OCI-LY1 (cell line): ENCODE results near the gene DNMBP.

Source experiments
- EZH2 ChIP-seq: fragments of 200-600 bp; sonication (generic), shearing (Covaris generic); IDR thresholded peaks from 2 replicates; pipeline ENCODE4 v1.8.0; 2017; ENCODE audit warnings: borderline replicate concordance, mixed run types, mild to moderate bottlenecking, antibody characterized with exemption, low read length, moderate library complexity, mixed read lengths
- TF ChIP-seq, protein P1 (sequence below): fragments of 200-600 bp; sonication (generic), shearing (Covaris generic); IDR thresholded peaks from 2 replicates; pipeline ENCODE4 v1.5.1; 2017; ENCODE audit warnings: mild to moderate bottlenecking, antibody characterized with exemption, low read length, moderate library complexity, mixed read lengths

DNA sequence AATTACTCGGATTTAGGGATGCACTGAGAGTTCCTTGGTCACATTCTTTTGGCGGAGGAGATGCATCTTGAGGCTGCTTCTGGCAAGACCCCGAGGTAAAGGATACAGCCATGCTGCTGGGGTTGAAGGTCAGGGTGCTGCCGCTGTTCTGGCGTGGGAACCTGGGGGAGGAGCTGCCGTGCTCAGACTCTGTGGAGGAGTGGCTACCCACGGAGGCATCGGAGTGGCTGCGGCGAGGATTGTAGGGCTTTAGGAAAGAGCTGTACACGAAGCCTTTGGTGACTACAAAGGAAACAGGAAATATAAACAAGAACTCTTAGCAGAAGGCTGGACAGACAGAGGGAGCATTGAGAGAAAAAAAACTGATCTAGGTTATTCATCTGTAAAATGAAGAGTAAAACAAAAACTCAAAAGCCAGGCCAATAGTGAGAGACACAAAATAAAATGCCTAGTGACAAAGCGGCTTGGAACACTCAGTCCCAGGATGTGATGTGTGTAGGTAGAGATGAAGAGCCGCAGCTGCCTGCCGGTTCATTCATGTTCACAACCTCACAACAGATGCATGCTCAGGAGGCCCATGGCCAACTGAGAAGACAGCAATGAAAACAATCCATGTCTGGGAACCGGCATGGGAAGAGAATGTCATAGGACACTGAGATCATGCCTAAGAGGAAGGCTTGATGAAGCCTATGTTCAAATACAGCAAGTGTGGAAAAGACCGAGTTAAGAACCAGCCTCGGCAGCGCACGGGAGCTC, 129.5 kb downstream of the DNMBP start:
- TF ChIP-seq, protein P1, sequence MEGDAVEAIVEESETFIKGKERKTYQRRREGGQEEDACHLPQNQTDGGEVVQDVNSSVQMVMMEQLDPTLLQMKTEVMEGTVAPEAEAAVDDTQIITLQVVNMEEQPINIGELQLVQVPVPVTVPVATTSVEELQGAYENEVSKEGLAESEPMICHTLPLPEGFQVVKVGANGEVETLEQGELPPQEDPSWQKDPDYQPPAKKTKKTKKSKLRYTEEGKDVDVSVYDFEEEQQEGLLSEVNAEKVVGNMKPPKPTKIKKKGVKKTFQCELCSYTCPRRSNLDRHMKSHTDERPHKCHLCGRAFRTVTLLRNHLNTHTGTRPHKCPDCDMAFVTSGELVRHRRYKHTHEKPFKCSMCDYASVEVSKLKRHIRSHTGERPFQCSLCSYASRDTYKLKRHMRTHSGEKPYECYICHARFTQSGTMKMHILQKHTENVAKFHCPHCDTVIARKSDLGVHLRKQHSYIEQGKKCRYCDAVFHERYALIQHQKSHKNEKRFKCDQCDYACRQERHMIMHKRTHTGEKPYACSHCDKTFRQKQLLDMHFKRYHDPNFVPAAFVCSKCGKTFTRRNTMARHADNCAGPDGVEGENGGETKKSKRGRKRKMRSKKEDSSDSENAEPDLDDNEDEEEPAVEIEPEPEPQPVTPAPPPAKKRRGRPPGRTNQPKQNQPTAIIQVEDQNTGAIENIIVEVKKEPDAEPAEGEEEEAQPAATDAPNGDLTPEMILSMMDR, result no peak
- no peak for TF ChIP-seq EZH2
